Neural cell (in vitro differentiated cells): ENCODE data around the gene ZNF79.

ENCODE experiments used
- EP300 ChIP-seq: fragments of 450-650 bp; conservative IDR thresholded peaks from 2 replicates; pipeline ENCODE4 v1.6.1; 2014; ENCODE audit warnings: antibody characterized with exemption, mild to moderate bottlenecking, moderate library complexity; ENCODE audit not compliant: poor library complexity, severe bottlenecking
- EZH2 ChIP-seq: fragments of 200-600, 300-800 bp; shearing (Covaris generic), sonication (generic); IDR thresholded peaks from 2 replicates; pipeline ENCODE4 v1.6.1; 2014; ENCODE audit warnings: antibody characterized with exemption, low read length, borderline replicate concordance, mild to moderate bottlenecking; ENCODE audit not compliant: insufficient read depth, poor library complexity, severe bottlenecking
- MXI1 ChIP-seq: fragments of 450-650 bp; conservative IDR thresholded peaks from 2 replicates; pipeline ENCODE4 v1.6.1; 2014; ENCODE audit warnings: antibody characterized with exemption, mild to moderate bottlenecking; ENCODE audit not compliant: poor library complexity, severe bottlenecking
- POLR2AphosphoS5 ChIP-seq: IDR thresholded peaks from 2 replicates; pipeline ENCODE4 v1.6.1; 2012
- RAD21 ChIP-seq: fragments of 450-650 bp; conservative IDR thresholded peaks from 2 replicates; pipeline ENCODE4 v1.6.1; 2014; ENCODE audit warnings: antibody characterized with exemption, mild to moderate bottlenecking, moderate library complexity
- SMC3 ChIP-seq: fragments of 450-650 bp; conservative IDR thresholded peaks from 2 replicates; pipeline ENCODE4 v1.6.1; 2014; ENCODE audit warnings: antibody characterized with exemption, mild to moderate bottlenecking, moderate library complexity; ENCODE audit not compliant: poor library complexity
- TAF1 ChIP-seq: IDR thresholded peaks from 2 replicates; pipeline ENCODE4 v1.6.1; 2012; ENCODE audit warnings: low read depth
- TF ChIP-seq, protein P1 (sequence below): fragments of 450-650 bp; IDR thresholded peaks from 2 replicates; pipeline ENCODE4 v1.5.1; 2014; ENCODE audit warnings: antibody characterized with exemption, mild to moderate bottlenecking, moderate library complexity; ENCODE audit not compliant: poor library complexity, severe bottlenecking
- TF ChIP-seq, protein P2 (sequence below): IDR thresholded peaks from 2 replicates; pipeline ENCODE4 v1.6.1; 2012; ENCODE audit warnings: borderline replicate concordance

- no peak for TF ChIP-seq POLR2AphosphoS5
- TF ChIP-seq, protein P1, sequence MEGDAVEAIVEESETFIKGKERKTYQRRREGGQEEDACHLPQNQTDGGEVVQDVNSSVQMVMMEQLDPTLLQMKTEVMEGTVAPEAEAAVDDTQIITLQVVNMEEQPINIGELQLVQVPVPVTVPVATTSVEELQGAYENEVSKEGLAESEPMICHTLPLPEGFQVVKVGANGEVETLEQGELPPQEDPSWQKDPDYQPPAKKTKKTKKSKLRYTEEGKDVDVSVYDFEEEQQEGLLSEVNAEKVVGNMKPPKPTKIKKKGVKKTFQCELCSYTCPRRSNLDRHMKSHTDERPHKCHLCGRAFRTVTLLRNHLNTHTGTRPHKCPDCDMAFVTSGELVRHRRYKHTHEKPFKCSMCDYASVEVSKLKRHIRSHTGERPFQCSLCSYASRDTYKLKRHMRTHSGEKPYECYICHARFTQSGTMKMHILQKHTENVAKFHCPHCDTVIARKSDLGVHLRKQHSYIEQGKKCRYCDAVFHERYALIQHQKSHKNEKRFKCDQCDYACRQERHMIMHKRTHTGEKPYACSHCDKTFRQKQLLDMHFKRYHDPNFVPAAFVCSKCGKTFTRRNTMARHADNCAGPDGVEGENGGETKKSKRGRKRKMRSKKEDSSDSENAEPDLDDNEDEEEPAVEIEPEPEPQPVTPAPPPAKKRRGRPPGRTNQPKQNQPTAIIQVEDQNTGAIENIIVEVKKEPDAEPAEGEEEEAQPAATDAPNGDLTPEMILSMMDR, result no peak
- TF ChIP-seq RAD21, result no peak
- no peak for TF ChIP-seq EZH2
- no peak for TF ChIP-seq TAF1
- no peak for TF ChIP-seq EP300
- TF ChIP-seq, protein P2, sequence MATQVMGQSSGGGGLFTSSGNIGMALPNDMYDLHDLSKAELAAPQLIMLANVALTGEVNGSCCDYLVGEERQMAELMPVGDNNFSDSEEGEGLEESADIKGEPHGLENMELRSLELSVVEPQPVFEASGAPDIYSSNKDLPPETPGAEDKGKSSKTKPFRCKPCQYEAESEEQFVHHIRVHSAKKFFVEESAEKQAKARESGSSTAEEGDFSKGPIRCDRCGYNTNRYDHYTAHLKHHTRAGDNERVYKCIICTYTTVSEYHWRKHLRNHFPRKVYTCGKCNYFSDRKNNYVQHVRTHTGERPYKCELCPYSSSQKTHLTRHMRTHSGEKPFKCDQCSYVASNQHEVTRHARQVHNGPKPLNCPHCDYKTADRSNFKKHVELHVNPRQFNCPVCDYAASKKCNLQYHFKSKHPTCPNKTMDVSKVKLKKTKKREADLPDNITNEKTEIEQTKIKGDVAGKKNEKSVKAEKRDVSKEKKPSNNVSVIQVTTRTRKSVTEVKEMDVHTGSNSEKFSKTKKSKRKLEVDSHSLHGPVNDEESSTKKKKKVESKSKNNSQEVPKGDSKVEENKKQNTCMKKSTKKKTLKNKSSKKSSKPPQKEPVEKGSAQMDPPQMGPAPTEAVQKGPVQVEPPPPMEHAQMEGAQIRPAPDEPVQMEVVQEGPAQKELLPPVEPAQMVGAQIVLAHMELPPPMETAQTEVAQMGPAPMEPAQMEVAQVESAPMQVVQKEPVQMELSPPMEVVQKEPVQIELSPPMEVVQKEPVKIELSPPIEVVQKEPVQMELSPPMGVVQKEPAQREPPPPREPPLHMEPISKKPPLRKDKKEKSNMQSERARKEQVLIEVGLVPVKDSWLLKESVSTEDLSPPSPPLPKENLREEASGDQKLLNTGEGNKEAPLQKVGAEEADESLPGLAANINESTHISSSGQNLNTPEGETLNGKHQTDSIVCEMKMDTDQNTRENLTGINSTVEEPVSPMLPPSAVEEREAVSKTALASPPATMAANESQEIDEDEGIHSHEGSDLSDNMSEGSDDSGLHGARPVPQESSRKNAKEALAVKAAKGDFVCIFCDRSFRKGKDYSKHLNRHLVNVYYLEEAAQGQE, result no peak
- no peak for TF ChIP-seq MXI1
- no peak for TF ChIP-seq SMC3
These were observed 27.4 kb downstream of the ZNF79 start for GRCh38 chr9:127451608-127451857.
